ENCODE results near the gene PPM1L. TPM values are rescaled to one million over a fixed set of nuclear protein-coding genes. Genes with fewer than 3 reads are reported as not detected.

PPM1L gene
- total and polyA plus RNA-seq, 2 of the 13 experiments (the other 11 are each of a cell fraction or from before 2014, with no cell fraction given): 0.22 to 1.4 TPM

- TF ChIP-seq PCBP2 (optimal IDR thresholded peaks at IDR 0.05; ENCODE audit: low read depth, low read length, poor library complexity, severe bottlenecking): no peak
- no peak for TF ChIP-seq NFIB (CRISPR knock-in tag; IDR thresholded peaks at IDR 0.05; ENCODE audit: borderline replicate concordance)
- TF ChIP-seq PHF20 (CRISPR knock-in tag; IDR thresholded peaks at IDR 0.05): no peak
- TF ChIP-seq, protein P1, sequence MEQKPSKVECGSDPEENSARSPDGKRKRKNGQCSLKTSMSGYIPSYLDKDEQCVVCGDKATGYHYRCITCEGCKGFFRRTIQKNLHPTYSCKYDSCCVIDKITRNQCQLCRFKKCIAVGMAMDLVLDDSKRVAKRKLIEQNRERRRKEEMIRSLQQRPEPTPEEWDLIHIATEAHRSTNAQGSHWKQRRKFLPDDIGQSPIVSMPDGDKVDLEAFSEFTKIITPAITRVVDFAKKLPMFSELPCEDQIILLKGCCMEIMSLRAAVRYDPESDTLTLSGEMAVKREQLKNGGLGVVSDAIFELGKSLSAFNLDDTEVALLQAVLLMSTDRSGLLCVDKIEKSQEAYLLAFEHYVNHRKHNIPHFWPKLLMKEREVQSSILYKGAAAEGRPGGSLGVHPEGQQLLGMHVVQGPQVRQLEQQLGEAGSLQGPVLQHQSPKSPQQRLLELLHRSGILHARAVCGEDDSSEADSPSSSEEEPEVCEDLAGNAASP (CRISPR knock-in tag; IDR thresholded peaks at IDR 0.05; ENCODE audit: borderline replicate concordance): no peak
These were observed 56.3 kb downstream of the PPM1L start (continued) for GRCh38 chr3:160812304-160812703.

DNA sequence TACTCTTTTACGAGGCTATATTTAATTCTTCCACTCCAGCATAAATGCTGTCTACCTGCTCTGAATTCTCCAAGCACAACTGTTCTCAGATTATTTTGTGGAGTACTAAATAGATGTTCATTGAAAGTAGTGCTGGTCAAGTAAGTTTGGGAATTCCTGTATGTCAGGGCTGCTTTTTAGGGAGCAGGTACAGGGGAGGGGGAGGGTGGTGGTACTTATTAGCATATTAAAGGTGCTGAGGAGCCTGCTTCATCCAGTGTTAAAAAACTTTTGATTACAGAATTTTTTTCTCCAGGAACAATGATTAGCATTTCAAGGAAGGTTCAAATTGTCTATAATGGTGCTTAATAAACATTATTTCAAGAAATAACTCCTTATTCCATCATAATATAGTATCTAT is 59.2 kb downstream of the PPM1L start:
- WGBS (ENCODE audit: low lambda C conversion rate): 39% methylated on average over 1 of the region's 1 CpG
- Histone ChIP-seq H3K4me2 (ENCODE audit: low read depth, low read length) (no peak overlapping the region), H3K4me3 (replicated peaks in 1 of 3; ENCODE audit: insufficient read depth in 1 of 3, low read depth in 2 of 3, low read length in 3 of 3) (no peak overlapping the region), H4K20me1 (ENCODE audit: insufficient read depth, low read length) (no peaks in the 10 kb centered on the region), H3K9ac (ENCODE audit: insufficient read depth, low read depth, low read length) (no peak overlapping the region), H3K79me2 (ENCODE audit: insufficient read depth, low read length) (no peaks in the 10 kb centered on the region), H3K27ac (ENCODE audit: extremely low read length, insufficient read depth, low read length) (no peak overlapping the region), H2AFZ (ENCODE audit: low read length) (no peak overlapping the region), H3K9me3 (ENCODE audit: low read length) (no peaks in the 10 kb centered on the region), H3K4me1 (ENCODE audit: insufficient read depth, low read length) (no peaks in the 10 kb centered on the region), H3K27me3 (ENCODE audit: control insufficient read depth in 1 of 2, insufficient read depth in 2 of 2, low read length in 2 of 2) (no peaks in the 10 kb centered on the region), H3K36me3 (replicated peaks in 1 of 2; ENCODE audit: control insufficient read depth in 1 of 2, insufficient read depth in 2 of 2, low read length in 2 of 2) (no peaks in the 10 kb centered on the region)
- TF ChIP-seq CREM (IDR thresholded peaks at IDR 0.05): no peak
- no peak for TF ChIP-seq CREM (CRISPR knock-in tag; IDR thresholded peaks at IDR 0.05)
- TF ChIP-seq SIN3A (IDR thresholded peaks at IDR 0.05; ENCODE audit: borderline replicate concordance, low read depth, low read length): no peak
- TF ChIP-seq ZNF225 (CRISPR knock-in tag; IDR thresholded peaks at IDR 0.05): no peak
- TF ChIP-seq ZMYM3 (CRISPR knock-in tag; IDR thresholded peaks at IDR 0.05): no peak
- TF ChIP-seq ZNF792 (CRISPR knock-in tag; IDR thresholded peaks at IDR 0.05): no peak
- no peak for TF ChIP-seq PREB (CRISPR knock-in tag; IDR thresholded peaks at IDR 0.05)
- no peak for TF ChIP-seq SNAPC5 (CRISPR knock-in tag; IDR thresholded peaks at IDR 0.05; ENCODE audit: borderline replicate concordance)
- no peak for TF ChIP-seq ZBTB7B (CRISPR knock-in tag; IDR thresholded peaks at IDR 0.05)
- TF ChIP-seq RBM22 (optimal IDR thresholded peaks at IDR 0.05; ENCODE audit: low read length): no peak
- no peak for TF ChIP-seq HMG20B (CRISPR knock-in tag; conservative IDR thresholded peaks at IDR 0.05)
- TF ChIP-seq SMARCC2 (IDR thresholded peaks at IDR 0.05): no peak
- TF ChIP-seq JDP2 (CRISPR knock-in tag; IDR thresholded peaks at IDR 0.05; ENCODE audit: borderline replicate concordance): no peak
- TF ChIP-seq PBX3 (CRISPR knock-in tag; IDR thresholded peaks at IDR 0.05; ENCODE audit: borderline replicate concordance): no peak
- TF ChIP-seq ZNF777 (CRISPR knock-in tag; IDR thresholded peaks at IDR 0.05): no peak
- TF ChIP-seq NFATC3 (CRISPR knock-in tag; IDR thresholded peaks at IDR 0.05): no peak
- no peak for TF ChIP-seq ZNF124 (CRISPR knock-in tag; IDR thresholded peaks at IDR 0.05)
- no peak for TF ChIP-seq PHF8 (CRISPR knock-in tag; IDR thresholded peaks at IDR 0.05)
- TF ChIP-seq PLRG1 (conservative IDR thresholded peaks at IDR 0.05): no peak
- no peak for TF ChIP-seq GATAD1 (CRISPR knock-in tag; IDR thresholded peaks at IDR 0.05)
- no peak for TF ChIP-seq MEIS2 (CRISPR knock-in tag; IDR thresholded peaks at IDR 0.05)
- intact Hi-C loops (cut with micrococcal nuclease; ENCODE audit: unreplicated experiment): no loop called here
- in situ Hi-C loops (cut with HindIII; ENCODE audit: extremely low pct_ligation_motif_present, low pct_unique_long_range_greater_than_20kb): no loop called here
- no peak for FAIRE-seq
- no TSS peak for BruUV-seq (replicated peaks)
- CTCF ChIA-PET (ENCODE audit: low intra/inter-chr PET ratio, low total read pairs): no interaction called here
- ATAC-seq: no peak
- no peak for DNase-seq (ENCODE audit: low spot score)
- POLR2A ChIA-PET: no interaction called here

Data from HepG2 (cell line).